Stimulated activated CD4-positive, alpha-beta T cell treated with anti-CD3 and anti-CD28 coated beads, Interleukin-4, amount 100 ng/mL, for 24 hours (primary cell): Measurements from ENCODE around the gene LIM2.
"Not testable (repeated sequence)": the region's sequence is repeated elsewhere in the genome, so short reads cannot be mapped to it uniquely, and the experiment has no call there.

ENCODE experiments used
- DNase-seq: peaks from one replicate; pipeline ENCODE4 v3.0.0-alpha.2; 2020

Gene LIM2, protein sequence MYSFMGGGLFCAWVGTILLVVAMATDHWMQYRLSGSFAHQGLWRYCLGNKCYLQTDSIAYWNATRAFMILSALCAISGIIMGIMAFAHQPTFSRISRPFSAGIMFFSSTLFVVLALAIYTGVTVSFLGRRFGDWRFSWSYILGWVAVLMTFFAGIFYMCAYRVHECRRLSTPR

DNA sequence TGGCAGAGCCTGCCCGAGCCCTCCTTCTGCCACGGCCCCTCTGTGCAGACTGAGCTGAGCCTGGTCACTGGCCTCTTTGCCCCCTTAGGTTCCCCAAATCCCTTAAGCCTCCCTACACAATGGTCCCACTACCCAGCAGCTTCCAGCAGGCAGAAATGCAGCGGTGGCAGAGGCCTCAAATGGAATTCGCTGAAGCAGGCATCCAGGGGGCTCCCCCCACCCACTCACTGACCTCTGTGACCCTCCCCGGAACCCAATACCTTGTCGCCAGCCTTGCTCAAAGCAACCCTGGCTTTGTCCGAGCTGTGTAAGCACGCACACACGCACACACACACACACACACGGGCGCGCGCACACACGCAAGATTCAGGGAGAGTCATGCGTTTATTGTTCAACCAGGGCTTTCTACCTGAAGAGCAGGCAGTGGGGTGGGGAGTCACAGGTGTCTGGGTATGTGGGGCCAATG is at the start of gene LIM2:
TSS of gene LIM2 (minus strand) at position 51 of the 466 bp plus-strand sequence. CDS start 531 bp downstream, outside the sequence.
- no peak for DNase-seq

DNA sequence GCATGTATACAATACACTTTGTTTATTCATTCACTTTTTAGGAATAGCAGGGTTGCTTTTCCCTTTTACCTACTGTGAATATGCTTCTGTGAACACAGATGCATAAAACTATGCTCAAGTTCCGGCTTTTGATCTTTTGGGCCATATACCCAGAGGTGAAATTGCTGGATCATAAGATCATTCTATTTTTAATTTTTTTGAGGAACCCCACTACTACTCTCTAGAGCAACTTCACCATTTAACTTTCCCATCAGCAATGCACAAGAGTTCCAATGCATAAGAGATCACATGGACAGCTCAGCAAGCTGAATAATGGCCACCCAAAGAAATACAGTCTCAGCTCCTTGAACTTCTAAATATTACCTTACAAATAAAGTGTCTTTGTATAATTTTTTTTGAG is 46.7 kb upstream of the LIM2 start:
- DNase-seq = no peak

DNA sequence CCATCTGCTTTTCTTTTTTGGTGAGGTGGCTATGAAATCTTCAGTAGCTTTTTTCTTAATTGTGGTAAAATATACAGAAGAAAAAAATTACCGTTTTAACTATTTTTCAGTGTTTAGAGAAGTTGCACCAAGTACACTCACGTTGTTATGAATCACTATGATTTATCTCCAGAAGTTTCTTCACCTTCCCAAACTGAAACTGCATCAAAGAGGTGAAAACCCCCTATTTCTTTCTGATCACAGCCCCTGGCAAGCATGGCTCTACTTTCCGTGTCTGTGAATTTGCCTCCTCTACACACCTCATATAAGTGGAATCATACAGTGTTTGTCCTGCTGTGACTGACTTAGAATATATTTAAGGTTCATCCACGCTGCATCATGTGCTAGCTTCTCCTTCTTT is 45.3 kb upstream of the LIM2 start:
- no peak for DNase-seq

DNA sequence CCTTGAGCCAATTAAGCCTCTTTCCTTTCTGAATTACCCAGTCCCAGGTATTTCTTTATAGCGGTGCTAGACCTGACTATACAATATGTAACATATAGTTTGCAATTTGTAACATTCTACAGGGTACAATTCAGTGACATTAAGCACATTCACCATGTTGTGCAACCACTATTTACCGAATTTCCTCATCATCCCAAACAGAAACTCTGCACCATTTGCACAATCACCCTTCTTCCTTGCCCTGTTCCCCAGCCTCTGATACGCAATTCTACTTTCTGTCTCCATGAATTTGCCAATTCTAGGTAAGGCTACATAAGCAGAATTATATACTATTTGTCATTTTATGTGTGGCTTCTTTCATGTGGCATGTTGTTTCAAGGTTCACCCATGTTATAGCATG is 43.4 kb upstream of the LIM2 start:
- no peak for DNase-seq

DNA sequence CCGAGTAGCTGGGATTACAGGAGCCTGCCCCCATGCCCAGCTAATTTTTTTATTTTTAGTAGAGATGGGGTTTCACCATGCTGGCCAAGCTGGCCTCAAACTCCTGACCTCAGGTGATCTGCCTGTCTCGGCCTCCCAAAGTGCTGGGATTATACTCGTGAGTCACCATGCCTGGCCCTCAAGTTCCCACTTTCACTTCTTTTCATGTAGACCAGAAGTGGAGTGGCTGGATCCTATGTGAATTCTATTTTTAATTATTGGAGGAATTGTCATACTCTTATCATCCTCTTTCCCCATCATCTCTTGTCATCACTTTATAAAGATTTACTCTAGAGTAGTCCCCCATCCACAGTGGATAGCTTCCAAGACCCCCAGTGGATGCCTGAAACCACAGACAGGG is 42.4 kb upstream of the LIM2 start:
- no peak for DNase-seq

DNA sequence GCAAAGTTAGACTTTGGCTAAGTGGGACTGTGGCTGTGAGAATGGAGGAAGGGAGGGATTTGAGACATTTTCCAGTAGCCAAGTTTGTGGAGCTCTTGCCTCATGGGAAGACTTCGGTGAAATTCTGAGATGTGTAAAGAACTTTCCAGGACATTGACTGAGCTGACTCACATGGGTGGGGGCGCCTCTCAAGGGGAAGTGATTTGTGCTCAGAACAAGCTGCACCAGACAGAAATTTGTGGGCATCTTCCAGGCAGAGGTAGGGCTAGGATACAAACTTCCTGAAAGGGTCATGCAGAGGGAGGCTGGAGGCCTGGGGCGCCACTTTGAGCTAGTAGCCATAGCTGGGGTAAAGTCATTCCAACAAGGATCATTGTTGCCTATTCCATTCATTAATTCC is 39.4 kb upstream of the LIM2 start:
- DNase-seq = no peak

DNA sequence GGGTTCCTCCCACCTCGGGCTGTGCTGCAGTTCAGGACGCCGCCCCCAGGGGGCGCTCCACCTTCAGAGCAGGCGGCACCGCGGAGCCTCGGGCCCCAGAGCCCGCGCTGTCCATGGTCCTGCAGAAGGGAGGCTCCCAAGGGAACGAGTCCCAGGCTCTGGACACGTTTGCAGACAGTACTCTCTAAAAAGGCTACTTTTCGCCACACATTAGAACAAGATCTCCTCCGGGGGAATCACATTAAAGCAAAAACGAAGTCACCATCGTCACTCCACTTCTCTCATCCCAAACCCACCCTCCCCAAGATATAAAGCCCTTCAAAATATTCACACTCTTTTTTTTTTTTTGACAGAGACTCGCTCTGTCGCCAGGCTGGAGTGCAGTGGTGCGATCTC is 34.3 kb upstream of the LIM2 start:
- DNase-seq = peak; percentile 91

DNA sequence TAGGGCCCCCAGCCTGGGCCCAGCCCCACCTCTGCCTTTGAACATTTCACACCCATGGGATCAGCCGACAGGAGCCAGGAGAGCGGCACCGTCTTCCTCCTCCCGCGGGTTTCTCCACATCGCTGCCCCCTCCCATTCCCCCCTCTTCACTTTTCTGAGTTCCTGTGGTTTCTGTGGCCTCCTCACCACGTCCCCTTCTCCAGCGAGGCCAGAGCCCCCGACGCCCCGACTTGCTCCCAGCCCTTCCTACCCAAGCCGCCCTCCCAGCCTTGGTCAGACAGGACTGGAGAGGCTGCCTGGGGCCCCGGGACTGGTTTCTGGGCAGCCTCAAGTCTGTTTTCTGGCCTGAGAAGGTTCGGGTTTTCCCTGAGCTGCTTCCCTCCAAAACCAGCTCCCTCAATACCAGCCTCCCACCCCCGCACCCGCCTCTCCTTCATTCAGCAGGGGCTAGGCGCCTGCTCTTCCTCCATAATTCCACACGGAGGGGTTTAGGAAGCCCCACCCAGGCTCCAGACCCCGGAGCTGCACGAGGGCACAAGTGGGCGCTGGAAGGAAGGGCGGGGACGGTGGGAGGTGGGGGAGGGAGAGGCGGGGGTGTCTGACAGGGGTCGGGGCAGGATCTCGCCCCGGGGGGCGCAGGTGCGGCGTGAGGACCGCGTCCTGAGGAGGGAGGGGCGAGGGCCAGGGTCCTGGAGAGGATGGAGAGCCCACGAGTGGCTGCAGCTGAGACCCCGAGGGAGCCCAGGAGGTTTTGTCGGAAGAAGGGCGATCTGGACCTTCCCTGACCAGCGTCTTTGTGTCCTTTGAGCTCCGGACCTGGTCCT is 33.7 kb upstream of the LIM2 start:
- DNase-seq = no peak

DNA sequence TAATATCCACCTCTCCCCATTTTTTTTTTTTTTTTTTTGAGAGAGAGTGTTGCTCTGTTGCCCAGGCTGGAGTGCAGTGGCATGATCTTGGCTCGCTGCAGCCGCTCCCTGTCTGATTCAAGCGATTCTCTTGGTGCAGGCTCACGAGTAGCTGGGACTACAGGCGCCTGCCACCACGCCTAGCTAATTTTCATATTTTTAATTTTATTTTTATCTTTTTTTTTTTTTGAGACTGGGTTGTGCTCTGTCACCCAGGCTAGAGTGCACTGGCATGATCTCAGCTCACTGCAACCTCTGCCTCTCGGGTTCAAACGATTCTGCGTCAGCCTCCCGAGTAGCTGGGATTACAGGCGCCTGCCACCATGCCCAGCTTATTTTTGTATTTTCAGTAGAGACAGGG is 32.7 kb upstream of the LIM2 start:
- DNase-seq = not testable (repeated sequence)

DNA sequence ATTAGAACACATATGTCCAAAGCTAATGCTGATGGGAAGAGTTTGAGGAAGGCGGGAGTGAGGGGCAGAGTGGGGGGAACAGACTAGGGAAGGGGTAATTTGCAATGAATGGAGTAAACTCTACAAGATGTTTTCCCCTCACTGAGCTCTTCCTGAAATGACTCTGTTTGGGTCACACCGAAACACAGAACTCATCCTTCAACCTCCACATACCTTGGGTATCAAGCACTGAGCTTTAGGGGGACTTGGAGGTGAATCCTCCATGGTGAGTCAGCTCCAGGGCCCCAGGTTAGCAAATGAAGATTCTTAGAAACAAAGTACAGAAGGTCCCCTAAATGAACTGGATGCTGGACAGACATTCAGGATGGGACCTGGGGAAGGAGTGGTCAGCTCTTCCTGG is 30.9 kb upstream of the LIM2 start:
- DNase-seq = no peak

DNA sequence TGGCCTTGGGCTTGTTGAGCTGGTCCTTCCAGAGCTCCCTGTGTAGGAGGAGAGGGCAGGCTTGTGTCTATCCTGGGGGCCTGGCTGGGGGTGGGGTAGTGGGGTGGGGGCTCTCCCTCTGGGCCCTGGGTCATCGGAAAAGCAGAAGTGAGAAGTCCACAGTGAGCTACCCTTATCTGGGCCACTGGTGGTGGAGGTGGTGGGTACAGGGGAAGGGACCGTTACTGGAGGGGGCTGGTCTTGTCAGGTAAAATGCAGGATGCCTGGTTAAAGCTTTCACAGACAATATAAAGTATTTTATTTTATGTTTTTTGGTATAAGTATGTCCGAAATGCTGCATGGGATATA is 30.0 kb upstream of the LIM2 start:
- no peak for DNase-seq

DNA sequence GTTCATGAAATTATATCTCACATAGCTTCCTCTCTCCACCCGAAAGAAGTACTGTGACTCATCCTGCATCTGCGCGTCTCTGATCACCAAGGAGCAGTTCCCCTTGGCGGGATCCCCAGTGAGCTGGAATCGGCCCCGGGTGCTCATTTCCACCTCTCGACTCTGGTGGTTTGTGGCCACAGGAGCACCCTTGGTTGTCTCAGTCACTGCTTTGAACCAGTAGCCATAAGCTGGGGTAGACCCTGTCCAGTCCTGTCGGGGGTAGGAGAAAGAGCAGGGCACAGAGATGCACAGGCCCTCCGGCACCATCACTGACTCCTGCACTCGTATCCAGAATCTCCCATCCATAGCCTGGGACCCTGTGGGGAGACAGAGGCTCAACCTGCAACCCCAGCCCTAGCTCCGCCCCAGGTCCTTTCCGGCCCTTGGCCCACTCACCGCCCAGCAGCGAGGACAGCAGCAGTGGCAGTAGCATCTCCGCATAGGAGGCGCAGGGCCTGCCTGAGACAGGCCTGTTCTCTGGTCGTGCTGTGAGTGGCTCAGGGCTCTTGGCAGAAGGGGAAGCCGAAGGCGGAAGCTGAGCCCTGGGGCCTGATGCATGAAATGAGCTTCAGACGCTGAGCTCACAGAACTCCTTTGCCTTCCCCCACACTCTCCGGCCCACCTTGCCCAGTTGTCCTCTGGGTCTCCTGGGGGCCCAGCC is 29.5 kb upstream of the LIM2 start, which contains the start of gene SIGLEC10:
TSS of gene SIGLEC10 (minus strand) at position 536 of the 703 bp plus-strand sequence. CDS start at position 475, 61 bp downstream.
- DNase-seq = peak; percentile 39

DNA sequence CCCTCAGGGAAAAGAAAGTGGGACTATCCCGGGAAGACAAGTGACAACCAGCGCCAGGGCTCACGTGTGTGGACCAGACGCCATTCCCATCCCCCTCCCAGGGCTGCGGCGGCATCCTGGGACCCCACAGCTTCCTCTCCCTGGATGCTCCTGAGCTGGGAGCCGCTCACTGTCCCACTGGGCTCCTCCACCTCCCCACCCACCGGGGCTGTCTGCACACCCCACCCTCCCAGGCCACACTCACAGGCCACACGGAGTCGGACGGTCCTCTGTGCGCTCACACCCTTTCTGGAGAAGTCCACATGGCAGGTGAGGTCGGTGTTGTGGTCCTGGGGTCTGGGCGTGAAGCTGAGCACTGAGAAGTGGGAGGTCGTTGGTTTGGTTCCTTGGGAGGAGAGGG is 28.6 kb upstream of the LIM2 start:
- DNase-seq = not testable (repeated sequence)

DNA sequence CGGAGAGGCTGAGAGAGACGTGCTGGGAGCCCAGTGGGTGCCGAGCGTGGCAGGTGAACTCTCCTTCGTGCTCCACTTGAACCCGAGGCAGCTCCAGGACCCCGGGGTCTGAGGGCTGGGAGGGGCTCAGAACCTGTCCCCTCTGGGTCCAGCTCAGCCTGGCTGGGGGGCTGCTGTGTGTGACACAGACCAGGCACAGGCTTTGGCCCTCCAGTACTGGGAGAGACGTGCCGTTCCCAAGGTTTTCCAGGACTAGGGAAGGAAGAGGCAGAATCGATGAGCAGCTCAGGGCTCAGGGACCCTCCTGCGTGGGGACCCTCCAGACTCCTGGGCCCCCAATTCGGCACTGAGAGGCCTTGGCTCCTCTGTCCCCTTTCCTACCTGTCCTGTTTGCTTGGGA is 27.4 kb upstream of the LIM2 start:
- no peak for DNase-seq

DNA sequence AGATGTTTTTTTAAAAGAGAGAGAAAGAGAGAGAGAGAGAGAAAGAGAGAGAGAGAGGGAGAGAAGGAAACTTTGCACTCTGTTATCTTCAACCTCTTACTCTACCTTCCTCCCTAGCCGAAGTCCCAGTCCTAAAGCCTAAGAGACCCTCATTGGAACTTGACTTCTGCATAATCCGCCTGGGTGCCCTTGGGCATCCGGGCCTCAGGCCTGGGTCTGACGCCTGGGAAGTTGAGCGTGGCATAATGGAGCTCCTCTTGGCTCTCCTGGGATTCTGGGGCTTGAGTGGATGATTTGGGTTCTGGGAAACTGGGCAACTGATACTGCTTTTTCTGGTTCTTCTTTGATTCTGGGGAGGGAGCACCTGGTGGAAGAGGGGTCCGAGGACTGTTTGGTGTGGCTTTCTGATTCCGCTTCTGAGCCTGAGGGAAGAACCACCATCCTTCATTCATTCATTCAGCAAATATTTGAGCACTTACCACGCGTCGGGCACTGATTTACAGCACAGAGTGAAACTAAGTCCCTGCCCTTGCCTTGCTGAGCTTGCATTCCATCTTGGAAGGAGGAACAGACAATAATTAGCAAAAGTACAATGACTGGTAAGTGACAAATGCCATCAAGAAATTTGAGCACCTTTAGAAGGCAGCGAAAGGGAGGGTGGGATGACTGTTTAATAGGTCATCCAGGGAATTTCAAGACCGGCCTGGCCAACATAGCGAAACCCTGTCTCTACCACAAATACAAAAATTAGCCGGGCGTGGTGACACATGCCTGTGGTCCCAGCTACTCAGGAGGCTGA is 23.4 kb upstream of the LIM2 start:
- DNase-seq = no peak

DNA sequence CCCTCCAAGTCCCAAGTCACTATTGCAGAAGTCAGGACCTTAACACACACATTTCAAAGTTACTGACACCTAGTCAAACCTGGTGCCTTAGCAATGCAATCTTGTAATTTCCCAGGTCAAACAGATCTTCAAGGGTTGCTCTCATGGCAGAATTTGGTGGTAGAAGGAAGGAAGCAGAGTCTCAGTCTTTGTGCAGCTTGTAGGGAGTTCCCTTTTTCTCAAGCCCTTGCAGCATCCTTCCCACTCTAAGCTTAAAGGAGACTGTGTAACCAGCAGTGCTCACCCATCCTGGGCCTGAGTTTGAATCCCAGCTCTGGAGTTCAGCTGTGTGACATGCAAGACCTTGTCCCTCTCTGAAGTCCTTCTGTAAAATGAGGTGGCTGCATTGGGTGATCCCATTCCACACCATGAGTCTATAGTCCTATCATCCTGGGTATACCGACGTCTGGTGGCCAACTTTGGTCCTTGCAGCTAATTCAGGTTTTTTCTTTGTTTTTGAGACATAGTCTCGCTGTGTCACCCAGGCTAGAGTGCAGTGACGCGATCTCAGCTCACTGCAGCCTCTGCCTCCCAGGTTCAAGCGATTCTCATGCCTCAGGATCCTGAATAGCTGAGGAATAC is 19.8 kb upstream of the LIM2 start:
- DNase-seq = peak; percentile 39

DNA sequence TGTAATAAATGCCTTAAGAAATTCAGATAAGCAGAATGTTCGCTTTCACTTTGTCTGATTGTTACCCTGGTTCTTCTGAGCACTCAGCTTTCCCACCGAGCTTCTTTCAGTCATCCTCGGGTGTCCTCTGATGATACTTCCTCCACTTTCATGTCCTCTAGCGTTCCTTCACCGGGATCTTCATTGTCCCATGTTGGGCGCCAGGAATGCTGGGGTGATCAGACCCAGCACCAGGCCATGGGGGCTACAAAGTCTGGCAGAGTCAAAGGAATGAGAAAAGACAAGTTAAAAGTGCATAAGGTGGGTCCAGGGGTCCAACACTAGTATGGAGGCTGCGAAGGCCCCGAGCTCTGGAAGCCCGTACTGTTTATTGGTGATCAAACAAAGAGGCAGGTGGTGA is 14.3 kb upstream of the LIM2 start:
- DNase-seq = no peak

DNA sequence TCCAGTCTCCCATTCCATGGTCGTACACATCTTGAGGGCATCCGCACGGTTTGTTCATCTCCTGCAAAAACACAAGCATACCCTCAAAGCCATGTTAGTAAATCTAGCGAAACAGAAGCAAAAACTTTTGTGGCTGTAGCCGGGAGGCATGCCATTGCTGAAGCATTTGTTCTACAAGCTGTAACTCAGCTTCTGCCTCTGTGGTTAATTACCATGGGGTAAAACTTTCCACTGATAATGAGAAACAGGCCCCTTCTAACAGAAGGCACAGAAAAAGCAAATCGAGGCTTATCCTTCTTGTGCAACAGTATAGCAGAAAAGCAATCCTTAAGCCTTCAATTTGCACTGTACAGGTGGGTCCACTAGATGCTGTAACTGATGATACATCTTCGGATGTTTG is 12.2 kb upstream of the LIM2 start:
- DNase-seq = not testable (repeated sequence)

DNA sequence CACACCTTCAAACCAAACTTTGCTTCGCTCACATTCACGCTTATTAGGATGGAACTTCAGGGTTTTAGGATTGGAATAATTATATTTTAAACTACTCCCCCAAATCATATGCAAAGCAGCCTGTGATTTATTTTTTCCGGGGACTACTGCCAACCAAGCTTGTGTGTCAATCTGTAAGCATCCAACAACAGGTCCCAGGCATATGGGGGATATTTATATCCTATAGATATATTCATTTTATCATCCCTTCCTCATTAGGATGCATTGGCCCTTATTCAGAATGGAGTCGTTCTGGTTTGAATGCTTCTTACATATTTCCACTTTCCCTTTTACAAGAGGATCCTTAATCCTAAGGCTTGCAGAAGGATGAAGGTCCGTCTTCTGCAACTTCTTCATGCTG is 11.5 kb upstream of the LIM2 start:
- DNase-seq = no peak

DNA sequence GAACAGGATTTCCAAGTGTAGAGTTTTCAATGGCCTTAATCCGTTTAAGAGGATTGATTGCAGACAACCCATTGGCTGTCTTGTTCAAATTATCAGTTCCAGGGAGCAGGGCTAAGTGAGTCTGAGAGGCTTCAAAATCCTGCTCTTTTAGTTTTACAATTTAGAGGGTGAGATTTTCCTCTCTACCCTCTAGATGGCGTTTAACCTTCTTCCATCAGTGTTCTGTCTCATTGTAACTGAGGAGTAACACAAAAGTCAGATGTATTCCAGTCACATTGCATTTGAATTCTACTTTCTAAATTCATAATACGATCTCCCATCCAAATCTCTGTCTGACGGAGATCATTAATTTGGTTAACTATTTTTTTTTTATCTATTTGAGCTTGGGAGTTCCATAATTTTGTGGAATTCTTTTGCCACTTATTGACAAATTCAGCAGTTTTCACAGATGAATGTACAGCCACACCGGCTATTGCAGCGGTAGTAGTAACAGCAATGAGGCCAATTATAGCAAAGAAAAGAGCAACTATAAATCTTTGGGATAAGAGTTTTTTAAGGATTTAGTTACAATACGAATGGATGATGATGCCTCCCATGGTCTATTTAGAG is 10.4 kb upstream of the LIM2 start:
- DNase-seq = no peak

DNA sequence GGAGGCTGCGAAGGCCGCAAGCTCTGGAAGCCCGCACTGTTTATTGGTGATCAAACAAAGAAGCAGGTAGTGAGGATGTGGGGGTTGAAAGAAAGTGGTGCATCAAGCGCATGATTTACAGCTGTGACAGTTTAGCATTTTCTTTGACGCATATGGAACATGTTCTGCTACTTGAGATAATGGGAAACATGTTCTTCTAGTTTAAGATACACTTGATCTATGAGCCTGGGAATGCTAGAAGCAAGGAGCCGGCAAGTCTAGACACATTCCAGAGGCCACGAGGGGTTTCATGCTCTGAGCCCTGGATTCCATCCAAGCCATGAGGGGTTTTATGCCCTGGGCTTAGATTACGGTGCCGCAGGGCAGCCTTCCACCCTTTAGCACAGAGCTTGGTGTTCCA is 9.7 kb upstream of the LIM2 start:
- not testable (repeated sequence) for DNase-seq

DNA sequence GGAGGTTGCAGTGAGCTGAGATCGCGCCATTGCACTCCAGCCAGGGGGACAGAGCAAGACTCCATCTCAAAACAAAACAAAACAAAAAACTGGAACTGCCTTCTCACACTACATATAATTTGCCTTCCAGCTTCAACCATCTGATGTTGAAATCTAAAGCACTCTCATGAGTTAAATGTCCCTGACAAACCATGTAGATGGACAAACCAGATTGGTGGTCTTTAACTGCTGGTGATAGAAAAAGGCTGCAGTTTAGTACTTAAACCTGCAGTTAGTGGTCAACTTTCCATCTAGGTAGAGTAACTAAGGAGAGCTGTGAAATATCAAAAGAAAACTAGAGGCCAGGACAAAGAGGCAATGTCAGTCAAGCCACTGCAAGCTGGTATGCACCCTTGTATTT is 8.4 kb upstream of the LIM2 start:
- no peak for DNase-seq
